NCI-H1436 treated with DMSO at 0.1 percent for 48 hours (cell line): ENCODE data around the gene SRP68.
A peak's percentile ranks its signal among the peaks of the same experiment; 100 is the strongest.

Source experiments
- DNase-seq: peaks from one replicate; lab custom pipeline; 2025; lab: John Stamatoyannopoulos, UW

Gene SRP68

DNA sequence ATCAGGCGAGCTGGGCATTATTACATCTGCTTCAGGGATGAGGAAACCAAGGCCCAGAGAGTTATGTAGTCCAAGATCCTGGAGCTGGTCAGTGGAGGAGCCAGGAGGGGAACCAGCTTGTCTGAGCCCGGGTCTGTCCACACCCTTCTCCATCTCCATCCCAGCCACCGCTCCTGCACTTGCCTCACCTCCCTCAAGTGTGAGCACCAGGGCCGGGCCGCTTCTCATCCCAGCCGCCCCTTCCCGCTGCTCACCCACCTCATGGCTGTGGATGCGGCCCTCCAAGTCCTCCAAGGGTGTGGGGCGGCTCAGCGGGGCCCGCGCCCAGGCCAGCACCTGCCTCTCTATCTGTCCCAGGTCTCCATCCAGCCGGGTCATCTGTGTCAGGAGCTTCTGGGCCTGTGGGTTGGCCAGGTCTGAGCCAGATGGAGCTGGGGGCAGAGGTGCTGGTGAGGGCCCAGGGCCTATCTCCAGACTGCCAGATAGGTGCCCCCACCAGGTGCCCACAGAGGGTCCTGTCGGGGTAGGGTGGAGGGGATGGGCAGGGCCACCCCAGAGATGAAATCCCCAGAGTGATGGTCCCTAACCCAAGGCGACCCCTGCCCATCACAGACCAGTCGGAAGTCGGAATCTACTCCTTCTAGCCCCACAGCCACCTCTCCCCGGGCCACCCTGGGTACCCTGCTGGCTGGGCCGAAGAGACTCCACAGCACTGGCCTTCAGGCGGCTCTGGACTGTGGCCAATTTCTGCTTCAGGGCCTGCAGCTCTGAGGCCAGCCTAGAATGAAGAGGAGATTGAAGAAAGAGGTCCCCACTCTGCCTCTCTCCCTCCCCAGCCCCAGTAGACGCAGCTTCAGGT, 54.6 kb downstream of the SRP68 start:
- DNase-seq: no peak

- DNase-seq: peak; percentile 23
Measured at GRCh38 chr17:76014925-76015261, 57.4 kb downstream of the SRP68 start.

- DNase-seq: peak; percentile 44
Measured at GRCh38 chr17:76014100-76014924, 58.0 kb downstream of the SRP68 start.

DNA sequence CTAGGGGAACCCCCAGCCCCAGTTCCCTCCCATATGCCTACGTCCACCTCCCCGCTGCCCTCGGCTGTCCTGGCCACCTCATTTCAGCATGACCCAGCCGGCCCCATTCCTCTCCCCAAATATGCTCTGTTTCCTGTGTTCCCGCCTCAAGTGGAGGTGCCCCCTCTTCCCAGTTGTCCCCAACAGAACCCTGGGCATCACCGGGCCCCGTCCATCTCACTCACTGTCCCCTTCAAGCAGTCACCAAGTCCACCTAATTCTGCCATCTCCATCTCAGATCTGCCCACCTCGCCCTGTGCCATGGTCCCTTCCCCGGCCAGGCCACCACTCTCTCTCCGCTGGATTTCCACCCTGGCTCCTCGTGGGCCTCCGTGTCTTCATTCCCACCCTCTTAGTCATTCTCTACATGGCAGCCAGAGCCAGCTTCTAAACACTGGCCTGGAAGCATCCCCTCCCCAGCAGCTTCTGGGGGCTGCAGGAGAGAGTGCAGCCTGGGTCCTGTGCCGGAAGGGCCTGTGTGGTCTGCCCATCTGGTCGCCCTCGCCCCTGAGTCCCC, 58.9 kb downstream of the SRP68 start:
- no peak for DNase-seq

DNA sequence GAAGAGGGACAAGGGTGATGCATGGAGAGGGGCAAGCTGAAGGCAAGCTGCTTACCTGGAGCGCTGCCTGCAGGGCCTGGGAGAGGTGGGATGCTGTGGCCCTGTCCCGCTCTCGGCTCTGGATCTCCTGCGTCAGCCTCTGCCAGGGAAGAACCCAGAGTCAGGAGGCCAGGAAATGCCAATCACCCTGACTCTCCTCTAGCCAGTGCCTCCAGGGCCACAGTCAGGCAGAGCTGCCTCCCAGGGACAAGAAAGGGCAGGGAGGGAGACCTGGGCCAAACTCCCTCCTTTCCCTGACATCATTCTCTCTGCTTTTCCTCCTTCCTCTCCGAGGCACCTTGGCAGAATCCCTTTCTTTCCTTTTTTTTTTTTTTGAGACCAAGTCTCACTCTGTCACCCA, 60.4 kb downstream of the SRP68 start:
- no peak for DNase-seq

GRCh38 chr17:76009969-76010661, 62.2 kb downstream of the SRP68 start:
- DNase-seq: no peak

DNA sequence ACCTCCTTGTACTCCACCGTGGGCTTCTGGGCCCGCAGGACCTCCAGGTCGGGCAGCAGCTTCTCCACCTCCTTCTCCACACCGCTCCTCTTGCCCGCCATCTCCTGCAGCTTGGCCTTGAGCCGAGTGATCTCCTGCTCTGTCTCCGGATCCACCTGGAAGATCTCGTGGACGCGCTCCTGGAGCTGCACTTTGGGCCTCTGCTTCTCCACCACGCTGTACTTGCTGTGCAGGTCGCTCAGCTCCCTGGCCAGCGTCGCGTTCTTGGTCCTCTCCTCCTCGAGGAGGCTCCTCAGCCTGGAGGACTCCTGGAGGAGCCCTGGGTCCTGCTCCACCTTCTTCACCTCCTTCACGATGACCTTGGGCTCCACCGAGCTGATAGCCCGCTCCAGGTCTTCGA, 62.9 kb downstream of the SRP68 start:
- no peak for DNase-seq

DNA sequence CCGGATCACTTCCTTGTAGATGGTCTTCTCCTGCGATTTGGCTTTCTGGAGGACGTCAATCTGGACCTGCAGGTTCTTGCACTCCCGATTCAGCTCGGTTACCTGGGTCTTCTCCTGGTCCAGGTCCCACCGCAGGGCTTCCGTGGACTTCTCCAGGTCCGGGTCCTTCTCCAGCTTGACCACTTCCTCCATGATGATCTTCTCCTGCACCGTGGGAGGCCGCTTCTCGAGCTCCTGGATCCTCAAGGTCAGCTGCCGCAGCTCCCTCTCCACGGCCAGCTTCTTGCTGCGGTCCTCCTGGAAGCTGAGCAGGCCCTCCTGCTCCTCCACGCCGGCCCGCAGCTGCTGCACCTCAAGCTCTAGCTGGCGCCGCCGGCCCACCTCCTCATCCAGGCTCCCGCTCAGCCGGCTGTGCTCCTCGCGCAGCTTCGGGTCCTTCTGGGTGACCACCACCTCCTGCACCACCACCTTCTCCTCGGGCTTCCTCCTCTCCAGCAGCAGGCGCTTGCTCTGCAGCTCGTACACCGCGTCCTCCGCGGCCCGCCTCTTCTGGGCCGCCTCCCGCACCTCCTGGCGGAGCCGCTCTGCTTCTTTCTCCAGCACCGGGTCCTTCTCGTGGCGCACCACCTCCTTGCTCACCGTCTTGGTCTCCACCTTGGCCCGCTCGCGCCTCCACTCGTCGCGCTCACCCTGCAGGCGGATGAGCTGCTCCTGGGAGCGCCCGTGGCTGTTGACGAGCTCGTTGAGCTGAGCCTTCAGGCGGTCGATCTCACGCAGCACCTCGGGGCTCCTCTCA, 63.5 kb downstream of the SRP68 start:
- DNase-seq: no peak

- DNase-seq: no peak
Measured at GRCh38 chr17:76008208-76008607, 64.1 kb downstream of the SRP68 start.

DNA sequence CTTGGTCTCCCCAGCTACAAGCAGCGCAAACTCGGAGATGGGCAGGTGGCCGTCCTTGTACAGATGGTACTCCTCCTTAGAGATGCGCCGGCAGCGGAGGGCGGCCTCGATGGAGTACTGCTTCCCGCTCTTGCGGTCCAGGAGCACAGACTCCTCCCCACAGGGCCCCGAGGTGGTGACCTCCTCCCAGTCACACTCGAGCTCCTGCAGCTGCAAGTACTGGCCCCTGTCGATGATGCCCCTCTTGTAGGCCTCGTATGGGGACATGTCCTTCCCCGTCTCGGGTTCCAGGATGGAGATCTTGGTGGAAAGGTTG, 64.5 kb downstream of the SRP68 start:
- no peak for DNase-seq

GRCh38 chr17:76007131-76007849, 65.0 kb downstream of the SRP68 start:
- no peak for DNase-seq

- DNase-seq: no peak
Measured at GRCh38 chr17:76005263-76006149, 66.8 kb downstream of the SRP68 start.

GRCh38 chr17:76004750-76005262, 67.5 kb downstream of the SRP68 start:
- DNase-seq: no peak

DNA sequence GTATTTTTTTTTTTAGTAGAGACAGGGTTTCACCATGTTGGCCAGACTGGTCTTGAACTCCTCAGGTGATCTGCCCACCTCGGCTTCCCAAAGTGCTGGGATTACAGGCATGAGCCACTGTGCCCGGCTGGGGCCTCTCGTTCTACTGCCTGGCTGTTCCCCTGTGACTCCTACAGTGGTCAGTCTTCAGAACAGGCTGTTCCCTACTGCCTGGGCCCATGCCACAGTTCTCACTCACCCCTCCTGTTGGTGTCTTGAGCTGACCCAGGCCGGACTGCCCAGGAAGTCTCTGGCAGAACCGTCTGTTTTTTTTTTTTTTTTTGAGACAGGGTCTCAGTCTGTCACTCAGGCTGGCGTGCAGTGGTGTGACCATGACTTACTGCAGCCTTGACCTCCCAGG, 68.4 kb downstream of the SRP68 start:
- no peak for DNase-seq

- DNase-seq: no peak
Measured at GRCh38 chr17:76002100-76002499, 70.2 kb downstream of the SRP68 start.

- no peak for DNase-seq
Measured at GRCh38 chr17:76000755-76001521, 71.4 kb downstream of the SRP68 start, which contains the start of gene CDK3. TSS of gene CDK3 (plus strand) at chr17:76000855. CDS start at chr17:76001426, 571 bp downstream.

- DNase-seq: no peak
Measured at GRCh38 chr17:76000016-76000754, 72.1 kb downstream of the SRP68 start.

DNA sequence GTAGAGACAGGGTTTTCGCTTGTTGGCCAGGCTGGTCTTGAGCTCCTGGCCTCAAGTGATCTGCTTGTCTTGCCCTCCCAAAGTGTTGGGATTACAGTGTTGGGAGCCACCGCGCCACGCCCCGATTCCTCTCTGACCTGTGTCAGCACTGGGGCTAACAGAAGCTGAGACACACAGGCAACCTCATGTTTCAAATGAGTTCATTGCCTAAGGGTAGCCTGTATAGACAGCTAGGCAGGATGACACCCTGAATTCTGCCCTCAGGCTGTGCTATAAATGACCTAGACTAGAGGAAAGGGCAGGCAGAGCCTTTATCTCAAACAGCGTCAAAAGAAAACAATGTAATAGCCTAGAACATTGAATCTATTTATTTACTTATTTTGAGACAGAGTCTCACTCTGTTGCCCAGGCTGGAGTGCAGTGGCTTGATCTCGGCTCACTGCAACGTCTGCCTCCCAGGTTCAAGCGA, 74.0 kb downstream of the SRP68 start:
- no peak for DNase-seq
